Measurements from ENCODE around the gene C12orf43. TPM values are rescaled to one million over a fixed set of nuclear protein-coding genes. Genes with fewer than 3 reads are reported as not detected.
"Not testable (repeated sequence)": the region's sequence is repeated elsewhere in the genome, so short reads cannot be mapped to it uniquely, and the experiment has no call there.

Gene C12orf43
- total RNA-seq, 2 donors from 2014 or later: 6.7 to 11.5 TPM

DNA sequence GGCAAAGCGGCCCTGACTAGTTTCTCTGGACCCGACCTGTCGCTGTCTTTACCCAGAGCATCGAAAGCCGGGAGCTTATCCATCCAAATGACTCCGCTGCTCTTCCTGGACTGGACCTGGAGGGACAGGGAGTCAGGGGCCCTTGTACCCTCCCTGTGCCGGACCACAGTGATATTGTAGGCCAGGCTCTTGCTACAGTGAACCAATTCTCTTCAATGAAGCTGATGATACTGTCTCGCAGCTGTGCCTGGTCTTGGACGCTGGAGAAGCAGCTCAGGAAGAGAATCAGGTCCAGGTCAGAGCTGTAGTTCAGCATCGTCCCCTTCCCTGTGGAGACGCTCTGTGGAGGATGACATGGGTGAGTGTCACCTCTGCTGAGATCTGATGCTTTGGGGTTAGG lies 37.4 kb upstream of the C12orf43 start:
- DNase-seq (no peak), ATAC-seq (no peak)
- WGBS, 2 donors: 85 to 89% methylated on average over 11 of the region's 11 CpGs
- Histone ChIP-seq H3K4me1 (no peaks in the 10 kb centered on the region), H3K36me3 (replicated peaks in 1 of 2; ENCODE audit: insufficient read depth in 1 of 2, low read depth in 2 of 2) (no peaks in the 10 kb centered on the region), H3K9me3 (no peaks in the 10 kb centered on the region), H3K4me3 (no peak overlapping the region), H3K27me3 (no peaks in the 10 kb centered on the region), H3K27ac (no peak overlapping the region)
- TF ChIP-seq POLR2A (IDR thresholded peaks at IDR 0.05) (no peak), CTCF (IDR thresholded peaks at IDR 0.05) (no peak)
- intact Hi-C loops (cut with DNase I): no loop called here

GRCh38 chr12:121050725-121051124 lies 34.4 kb upstream of the C12orf43 start:
- ATAC-seq: no peak
- H3K27me3 ChIP-seq: no peaks in the 10 kb centered on the region
- TF ChIP-seq CTCF (IDR thresholded peaks at IDR 0.05) (no peak), POLR2A (IDR thresholded peaks at IDR 0.05) (no peak)
- no peaks in the 10 kb centered on the region for H3K9me3 ChIP-seq
- no peaks in the 10 kb centered on the region for H3K4me1 ChIP-seq
- DNase-seq: no peak
- intact Hi-C loops (cut with DNase I): no loop called here
- 40 to 56% methylated on average over 2 of the region's 2 CpGs for WGBS, 2 donors
- no peak overlapping the region for H3K27ac ChIP-seq
- H3K4me3 ChIP-seq: no peak overlapping the region
- no peaks in the 10 kb centered on the region for H3K36me3 ChIP-seq (replicated peaks in 1 of 2; ENCODE audit: insufficient read depth in 1 of 2, low read depth in 2 of 2)

DNA sequence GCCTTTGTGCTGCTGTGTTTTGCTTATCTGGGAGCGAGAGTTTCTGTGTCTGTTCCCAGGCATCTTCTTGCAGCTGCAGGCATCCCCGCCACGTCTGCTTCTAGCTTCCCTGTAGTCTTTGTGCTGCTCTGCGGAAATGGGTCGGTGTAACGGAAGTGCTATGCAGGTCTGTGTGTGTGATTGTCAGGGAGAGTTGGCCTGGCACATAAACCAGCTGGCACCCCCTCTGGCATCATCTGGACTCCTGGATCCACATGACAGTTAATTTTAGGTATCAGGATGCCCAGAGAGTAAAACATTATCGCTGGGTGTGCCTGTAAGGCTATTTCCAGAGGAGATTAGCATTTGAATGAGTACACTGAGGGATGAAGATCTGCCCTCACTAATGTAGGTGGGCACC lies 32.2 kb upstream of the C12orf43 start:
- Histone ChIP-seq H3K4me3 (no peak overlapping the region), H3K4me1 (no peaks in the 10 kb centered on the region), H3K27ac (no peak overlapping the region), H3K9me3 (no peaks in the 10 kb centered on the region), H3K36me3 (replicated peaks in 1 of 2; ENCODE audit: insufficient read depth in 1 of 2, low read depth in 2 of 2) (no peaks in the 10 kb centered on the region), H3K27me3 (no peaks in the 10 kb centered on the region)
- intact Hi-C loops (cut with DNase I): no loop called here
- no peak for DNase-seq
- 67 to 73% methylated on average over 2 to 7 of the region's 7 CpGs for WGBS, 2 donors
- no peak for ATAC-seq
- no peak for TF ChIP-seq CTCF (IDR thresholded peaks at IDR 0.05)
- TF ChIP-seq POLR2A (IDR thresholded peaks at IDR 0.05): no peak

DNA sequence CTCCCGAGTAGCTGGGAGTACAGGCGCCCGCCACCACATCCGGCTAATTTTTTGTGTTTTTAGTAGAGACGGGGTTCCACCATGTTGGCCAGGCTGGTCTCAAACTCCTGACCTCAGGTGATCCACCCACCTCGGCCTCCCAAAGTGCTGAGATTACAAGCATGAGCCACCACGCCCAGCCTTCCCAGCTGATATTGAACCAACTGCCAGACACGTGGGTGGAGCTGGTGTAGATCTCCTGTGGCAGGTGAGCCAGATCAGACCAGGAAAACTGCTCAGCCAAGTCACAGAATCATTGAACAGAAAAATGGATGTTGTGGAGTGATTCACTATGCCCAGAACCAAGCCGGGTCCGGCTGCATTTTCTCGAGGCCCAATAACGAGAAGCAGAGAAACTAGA lies 31.1 kb upstream of the C12orf43 start:
- H3K36me3 ChIP-seq (replicated peaks in 1 of 2; ENCODE audit: insufficient read depth in 1 of 2, low read depth in 2 of 2); intact Hi-C loops (cut with DNase I); H3K27ac ChIP-seq; DNase-seq; H3K27me3 ChIP-seq; H3K4me1 ChIP-seq; H3K4me3 ChIP-seq; ATAC-seq; H3K9me3 ChIP-seq: not testable (repeated sequence)
- 74 to 77% methylated on average over 12 of the region's 12 CpGs for WGBS, 2 donors

GRCh38 chr12:121043067-121043466 lies 26.8 kb upstream of the C12orf43 start:
- H3K27me3 ChIP-seq: no peaks in the 10 kb centered on the region
- TF ChIP-seq POLR2A (IDR thresholded peaks at IDR 0.05) (no peak), CTCF (IDR thresholded peaks at IDR 0.05) (no peak)
- no peaks in the 10 kb centered on the region for H3K9me3 ChIP-seq
- WGBS, 2 donors: 71 to 72% methylated on average over 4 of the region's 4 CpGs
- intact Hi-C loops (cut with DNase I): no loop called here
- H3K4me3 ChIP-seq: no peak overlapping the region
- DNase-seq (no peak), ATAC-seq (no peak)
- H3K27ac ChIP-seq: no peak overlapping the region
- H3K4me1 ChIP-seq: peaks cover 8% of the 10 kb centered on the region
- no peaks in the 10 kb centered on the region for H3K36me3 ChIP-seq (replicated peaks in 1 of 2; ENCODE audit: insufficient read depth in 1 of 2, low read depth in 2 of 2)
